NK-92 (cell line): ENCODE data around the gene WDR5.

Experiments
- DNase-seq: peaks from one replicate; lab custom pipeline; 2025; ENCODE audit not compliant: unreplicated experiment; lab: John Stamatoyannopoulos, UW

The WDR5 gene

DNA sequence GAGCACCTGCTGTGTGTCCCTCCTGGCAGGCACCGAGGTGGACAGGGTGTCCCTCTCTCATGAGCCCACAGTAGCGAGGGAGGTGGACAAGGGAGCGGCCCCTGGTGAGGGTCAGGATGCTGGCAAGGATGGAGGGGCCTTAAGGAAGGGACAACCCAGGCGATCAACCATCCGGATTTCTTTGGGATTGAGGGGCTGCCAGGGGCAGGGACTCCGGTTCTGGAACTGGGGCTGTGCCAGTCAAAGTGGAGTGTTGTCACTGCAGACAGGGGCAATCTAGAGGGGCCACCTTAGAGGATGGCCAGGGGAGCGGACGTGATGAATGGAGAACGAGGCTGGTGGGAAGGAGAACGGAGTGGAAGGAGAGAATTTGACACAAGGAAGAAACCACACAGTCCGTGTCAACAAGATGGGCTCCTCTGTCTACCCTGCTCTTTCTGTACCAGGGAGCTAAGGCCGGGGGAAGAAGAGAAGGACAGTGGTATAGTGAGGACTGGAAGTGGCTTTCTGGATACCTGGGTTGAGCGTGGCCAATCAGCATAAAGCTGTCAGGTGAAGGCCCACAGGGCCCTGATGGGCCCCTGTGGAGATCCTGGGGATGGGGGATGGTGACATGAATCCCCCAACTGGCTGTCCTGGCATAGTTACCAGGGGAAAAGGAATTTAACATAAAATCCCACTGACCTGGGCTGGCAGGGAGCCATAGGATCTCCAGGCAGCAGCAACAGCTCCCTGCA, 4.2 kb upstream of the WDR5 start:
- DNase-seq: no peak

DNA sequence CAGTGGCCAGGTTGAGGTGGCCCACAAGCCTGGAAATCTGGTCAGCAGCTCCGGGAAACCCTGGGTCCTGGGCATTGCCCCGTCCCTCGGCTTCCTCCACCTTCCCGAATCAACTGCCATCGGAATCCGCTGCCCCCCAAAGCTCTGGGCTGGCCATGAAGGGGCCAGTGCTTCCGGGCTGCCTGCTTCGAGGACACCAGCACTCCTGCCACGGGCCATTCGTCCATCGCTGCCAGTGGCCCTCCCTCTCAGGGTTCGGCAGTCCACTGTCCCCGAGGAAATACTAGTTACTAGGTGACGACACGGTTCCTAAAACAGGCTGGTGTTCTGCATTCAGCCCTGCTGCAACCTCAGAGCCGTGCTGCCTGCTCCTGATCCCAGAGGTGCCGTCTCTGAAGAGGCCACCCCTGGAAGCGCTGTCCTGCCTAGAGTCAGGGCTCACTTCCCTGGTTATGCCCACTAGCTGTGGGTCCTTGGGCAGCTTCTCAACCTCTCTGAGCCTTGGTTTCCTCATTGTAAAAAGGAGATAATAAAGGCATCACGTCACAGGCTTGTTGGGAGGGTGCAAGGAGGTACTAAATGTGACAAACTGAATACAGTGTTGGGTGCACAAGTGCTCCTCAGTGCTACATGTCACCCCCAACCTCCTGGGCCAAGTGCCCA, 3.5 kb upstream of the WDR5 start:
- DNase-seq: no peak

DNA sequence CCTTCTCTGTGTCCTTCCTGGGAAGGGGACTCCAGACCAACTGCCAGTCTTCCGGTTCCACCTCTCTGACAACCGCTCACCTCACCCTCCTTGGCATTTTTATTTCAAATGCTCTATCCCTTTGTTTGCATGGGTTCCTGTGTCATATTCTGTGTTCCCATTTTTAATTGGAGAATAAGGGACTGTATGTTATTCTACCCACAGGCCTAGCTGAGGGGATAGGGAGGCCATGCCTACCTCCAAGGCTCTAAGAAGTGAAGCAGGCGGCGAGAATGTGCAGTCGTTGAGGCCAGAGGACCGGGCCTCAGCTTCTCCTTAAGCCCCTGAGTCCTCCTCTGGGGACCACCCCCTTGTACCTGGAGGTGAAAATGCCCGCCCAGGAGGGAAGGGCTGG, 936 bp upstream of the WDR5 start:
- DNase-seq: no peak

DNA sequence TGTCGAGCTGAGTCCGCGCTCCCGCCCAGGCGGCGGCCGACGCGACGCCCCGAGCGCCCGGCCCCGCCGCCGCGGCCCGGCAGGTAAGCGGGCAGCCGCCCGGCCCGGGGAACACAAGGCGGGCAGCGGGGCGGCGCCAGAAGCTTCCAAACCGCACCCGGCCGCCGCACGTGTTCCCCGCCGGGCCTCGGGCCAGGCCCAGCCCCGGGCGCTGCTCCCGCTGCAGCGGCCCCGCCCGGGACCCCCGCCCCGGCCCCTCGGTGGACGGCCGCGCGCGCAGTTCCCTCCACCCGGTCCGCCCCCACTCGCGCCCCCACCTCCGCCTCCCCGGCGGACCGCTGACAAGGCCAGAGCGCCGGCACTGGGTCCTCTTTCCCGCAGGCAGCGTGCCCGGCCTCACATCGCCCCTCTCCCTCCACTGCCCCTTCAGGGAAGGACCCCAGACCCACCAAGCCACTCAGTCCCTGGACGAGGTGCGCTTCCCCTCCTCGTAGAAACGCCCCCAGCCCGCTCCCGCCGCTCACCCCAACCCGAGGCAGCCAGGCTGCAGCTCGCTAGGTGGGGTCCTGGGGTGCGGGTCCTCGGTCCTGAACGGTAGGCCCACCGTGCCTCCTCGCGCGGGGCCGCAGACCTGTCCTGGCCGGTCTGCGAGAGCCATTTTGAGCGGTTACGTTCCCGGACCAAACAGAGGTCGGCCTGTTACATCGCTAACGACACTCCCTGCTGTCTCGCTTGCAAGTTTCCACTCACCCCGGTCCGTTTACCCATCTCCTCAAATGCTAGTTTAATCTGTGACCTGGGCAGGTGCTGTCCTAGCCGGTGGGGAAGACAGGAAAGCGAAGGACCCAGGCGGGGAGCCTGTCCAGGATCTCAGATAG, 475 bp downstream of the WDR5 start:
- no peak for DNase-seq

DNA sequence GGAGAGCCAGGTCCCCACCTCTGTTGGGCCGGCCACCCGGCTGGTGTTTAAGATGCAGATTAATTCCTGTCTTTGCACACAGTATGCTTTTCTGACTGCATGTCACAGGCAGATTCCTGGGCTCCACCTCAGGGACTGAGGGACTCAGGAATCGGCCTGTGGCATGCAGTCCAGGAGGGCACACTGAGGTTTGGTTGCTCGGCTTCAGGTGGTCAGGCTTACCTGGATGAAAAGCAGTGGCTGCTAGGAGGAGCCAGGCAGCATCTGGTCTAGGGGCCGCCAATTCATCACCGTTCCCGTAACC, 1.1 kb downstream of the WDR5 start:
- DNase-seq: no peak

DNA sequence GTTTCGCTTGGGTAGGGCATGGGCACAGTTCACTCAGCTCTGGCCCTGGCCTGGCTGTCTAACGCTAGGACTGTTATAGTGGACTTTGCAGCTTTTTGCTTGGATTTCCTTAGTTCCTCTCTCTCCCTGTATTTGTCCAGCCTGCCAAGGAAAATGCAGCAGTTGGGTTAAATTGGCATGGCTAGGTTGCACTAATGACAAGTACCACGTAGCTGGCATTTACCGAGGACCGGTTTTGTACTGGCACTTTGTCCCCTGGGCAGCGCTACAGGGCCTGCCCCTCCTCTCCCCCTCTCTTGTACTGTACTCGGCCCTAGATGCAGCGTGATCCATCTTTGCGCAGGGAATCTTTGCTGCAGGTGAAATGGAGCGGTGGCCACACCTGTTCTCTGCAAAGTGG, 2.4 kb downstream of the WDR5 start:
- DNase-seq: no peak

DNA sequence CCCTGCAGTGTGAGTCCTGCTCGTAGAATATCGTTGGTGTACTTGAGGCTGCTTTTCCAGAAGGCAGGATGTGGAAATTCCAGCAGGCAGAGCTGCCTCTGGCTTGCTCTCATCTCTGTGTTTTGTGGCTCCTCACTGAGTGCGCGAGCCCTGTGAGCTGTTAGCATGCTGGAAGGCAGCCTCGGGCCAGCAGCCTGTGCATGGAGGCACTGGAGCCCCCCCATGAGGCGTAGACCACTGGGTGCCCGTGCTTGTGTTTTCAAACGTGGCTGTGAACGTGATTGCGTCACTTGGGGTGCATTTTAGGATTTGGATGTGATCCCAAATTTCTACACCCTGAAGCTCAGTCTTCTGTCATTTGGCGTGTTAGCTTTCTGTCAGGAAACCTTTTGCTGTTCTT, 3.2 kb downstream of the WDR5 start:
- DNase-seq: no peak

DNA sequence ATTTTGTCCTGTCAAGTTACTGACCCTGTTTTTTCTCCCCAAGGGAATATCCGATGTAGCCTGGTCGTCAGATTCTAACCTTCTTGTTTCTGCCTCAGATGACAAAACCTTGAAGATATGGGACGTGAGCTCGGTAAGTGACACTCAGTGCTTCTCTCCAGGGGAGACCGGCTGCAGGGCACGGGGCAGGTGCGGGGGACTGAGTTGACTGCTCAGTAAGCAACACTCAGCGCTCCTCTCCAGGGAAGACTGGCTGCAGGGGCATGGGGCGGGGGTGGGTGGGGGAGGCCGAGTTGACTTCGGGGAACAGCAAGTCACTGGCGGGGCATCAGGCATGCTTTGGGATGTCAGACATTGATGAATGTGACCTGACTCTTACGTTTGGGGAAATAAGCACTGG, 6.0 kb downstream of the WDR5 start:
- DNase-seq: no peak

DNA sequence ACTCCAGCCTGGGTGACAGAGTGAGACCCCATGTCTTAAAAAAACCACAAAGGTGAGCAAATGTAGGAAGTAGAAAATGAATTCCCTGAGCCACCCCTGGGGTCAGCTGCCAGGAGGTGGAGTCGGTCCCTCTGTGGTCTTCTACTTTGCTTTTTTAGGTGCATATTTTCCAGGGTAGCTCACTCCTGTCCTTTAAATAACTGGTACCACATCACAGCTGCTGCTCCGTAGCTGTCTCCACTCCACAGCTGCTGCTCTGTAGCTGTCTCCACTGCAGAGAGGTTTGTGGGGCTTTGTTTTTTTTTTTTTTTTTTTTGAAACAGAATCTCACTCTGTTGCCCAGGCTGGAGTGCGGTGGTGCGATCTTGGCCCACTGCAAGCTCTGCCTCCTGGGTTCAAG, 8.9 kb downstream of the WDR5 start:
- no peak for DNase-seq

DNA sequence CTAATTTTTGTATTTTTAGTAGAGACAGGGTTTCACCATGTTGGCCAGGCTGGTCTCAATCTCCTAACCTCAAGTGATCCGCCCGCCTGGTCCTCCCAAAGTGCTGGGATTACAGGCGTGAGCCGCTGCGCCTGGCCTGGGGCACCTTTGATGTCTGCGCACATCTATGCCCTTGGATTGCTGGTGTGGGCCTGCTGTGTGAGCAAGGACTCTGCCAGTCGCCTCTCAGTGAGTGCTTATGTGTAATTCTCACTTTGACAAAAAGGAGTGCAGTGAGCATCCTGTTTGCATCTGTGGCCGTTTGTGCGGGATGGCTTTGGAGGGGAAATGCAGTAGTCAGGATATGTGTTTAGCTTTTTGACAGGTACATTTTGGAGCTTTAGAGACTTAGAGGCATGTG, 9.4 kb downstream of the WDR5 start:
- DNase-seq: no peak

DNA sequence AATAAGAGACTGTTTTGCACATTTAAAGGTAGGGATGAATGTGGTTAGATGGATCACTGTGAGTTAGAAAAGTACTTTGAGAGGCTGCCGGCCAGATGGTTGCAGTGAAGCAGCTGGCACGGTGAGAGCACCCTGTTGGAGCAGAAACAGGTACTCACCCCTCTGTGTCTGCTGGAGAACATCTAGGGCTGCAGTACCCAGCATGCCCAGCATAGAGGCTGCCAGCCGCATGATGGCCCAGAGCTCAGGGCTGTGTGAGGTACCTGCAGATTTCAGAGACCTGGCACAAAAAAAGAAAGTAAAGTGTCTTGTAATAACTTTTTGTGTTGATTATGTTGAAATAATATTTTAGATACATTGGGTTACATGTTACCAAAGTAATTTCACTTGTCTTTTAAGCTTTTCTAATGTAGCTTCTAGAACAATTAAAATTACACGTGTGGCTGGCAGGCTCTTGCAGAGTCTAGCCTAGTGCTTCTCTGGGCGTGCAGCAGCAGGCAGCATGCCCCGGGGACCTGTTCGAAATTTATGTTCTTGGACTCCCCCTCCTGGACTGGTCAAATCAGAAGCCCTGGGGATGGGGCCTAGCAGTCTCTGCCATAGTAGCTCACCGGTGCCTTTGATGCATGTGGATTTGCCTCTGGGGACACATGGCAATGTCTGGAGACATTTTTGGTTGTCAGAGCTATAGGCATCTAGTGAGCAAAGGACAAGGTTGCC, 11.1 kb downstream of the WDR5 start:
- DNase-seq: no peak

DNA sequence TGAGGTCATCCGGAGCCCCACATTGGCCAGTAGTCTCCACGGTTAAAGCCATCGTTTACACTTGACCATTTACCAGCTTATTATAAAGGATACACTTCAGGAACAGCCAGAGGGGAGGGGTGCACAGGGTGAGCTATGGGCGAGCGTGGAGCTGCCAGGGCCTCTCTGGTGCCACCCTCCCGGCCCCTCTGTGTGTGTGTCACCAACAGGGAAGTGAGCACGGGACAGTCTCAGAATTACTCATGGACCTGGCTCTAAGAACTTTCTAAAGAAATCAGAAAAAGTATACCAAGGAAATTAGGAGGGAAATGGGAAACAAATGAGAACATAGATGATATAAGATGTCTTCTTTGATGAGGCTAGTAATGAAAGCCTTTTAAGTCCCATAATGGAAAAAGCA, 13.5 kb downstream of the WDR5 start:
- no peak for DNase-seq

DNA sequence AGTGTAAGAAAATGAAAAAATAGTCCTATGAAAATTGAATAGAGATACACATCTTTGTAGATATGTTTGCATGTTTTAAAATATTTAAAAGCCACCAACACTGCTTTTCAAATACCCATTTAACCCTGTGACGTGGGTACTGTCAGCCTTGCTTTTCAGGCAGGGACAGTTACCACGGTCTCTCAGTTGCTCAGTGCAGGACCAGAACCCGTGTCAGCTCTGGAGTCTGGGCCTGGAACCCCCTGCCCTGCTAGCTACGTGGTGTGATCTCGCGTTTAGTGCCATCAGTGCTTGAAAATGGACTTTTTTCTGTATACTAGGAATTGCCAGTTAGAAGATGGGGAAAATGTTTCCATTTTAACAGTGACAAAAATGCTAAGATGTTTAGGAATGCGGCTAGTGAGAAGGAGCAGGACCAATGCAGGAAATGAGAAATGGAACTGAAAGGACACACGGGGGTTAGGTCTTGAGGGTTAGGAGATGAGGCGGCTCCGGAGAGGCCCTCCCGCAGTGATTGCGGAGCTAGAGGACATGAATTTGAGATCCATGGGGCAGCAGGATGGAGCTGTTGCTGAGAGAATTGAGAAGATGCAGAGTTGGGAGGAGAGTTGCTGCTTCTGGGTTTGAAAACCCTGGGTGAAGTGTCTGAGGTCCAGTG, 14.8 kb downstream of the WDR5 start:
- no peak for DNase-seq

DNA sequence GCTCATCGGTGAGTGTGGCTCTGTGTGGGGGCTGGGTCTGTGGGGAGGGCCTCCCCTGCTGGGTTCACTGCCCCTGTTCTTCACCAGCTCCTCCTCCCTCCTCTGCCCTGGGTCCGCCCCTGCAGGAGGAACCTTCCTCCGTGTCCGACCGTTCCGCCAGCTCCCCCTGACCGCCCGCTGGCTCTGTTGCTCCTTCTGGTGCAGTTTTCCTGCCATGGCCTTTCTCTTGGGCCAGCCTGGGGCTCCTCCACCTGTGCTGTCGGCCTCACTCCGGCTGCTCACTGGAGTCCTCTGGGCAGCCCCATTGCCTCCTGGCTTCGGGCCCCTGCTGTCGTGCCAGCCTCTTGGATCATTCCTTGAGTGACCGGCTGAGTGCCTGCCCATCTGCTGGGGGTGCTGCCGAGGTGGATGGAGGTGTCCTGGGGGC, 16.2 kb downstream of the WDR5 start:
- DNase-seq: no peak

DNA sequence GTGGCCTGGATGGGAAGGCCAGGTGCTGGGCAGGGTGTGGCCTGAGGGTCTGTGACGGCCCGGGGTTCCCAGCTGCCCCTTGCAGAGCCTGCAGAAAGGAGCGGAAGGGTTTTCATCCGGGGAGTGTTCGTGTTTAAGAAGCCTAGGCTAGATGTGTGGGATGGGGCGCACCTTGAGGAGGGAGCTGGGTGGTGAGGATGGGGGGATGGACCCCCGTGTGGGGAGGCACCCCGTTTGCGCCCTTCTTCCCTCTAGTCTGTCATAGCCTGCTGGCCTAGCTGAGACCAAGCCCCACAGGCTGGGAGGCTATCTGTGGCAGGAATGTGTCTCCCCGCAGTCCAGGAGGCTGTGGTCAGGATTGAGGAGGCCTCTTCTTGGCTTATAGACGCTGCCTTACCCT, 16.6 kb downstream of the WDR5 start:
- DNase-seq: no peak

DNA sequence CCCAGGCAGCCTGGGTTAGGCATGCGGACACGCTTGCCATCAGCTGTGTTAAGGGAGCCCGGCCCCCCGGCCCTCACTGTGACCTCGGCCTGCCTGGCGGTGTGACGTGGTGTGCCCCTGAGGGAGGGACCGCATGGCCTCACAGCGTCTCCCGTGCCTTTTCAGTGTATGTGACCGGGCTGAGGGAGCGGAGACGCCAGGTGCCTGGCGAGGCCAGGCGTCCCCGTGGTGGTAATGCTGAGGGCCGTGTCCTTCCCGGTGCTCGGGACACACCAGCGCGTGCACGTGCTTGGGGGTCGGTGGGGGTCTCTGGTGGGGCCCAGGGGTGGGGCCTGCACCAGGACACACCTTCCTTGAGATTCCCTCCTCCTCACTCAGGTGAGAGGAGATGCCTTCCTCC, 17.6 kb downstream of the WDR5 start:
- DNase-seq: no peak

DNA sequence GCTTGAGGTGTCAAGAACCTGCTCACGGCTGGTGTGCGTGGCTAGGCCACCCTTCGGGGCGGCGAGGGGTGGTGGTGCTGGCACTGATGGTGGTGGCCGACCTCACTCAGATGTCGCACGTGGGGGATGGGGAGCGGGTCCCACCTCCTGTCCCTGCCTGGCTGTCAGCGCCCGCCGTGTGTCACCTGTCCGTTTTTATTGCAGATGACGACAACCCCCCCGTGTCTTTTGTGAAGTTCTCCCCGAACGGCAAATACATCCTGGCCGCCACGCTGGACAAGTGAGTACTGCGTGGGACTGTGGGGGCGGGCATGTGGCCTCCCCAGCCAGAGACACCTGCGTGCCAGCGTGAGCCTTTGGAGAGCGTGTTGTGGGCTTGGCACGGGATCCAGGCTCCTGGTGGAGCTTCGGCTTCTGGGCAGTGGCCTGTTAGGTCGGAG, 18.4 kb downstream of the WDR5 start:
- DNase-seq: no peak

DNA sequence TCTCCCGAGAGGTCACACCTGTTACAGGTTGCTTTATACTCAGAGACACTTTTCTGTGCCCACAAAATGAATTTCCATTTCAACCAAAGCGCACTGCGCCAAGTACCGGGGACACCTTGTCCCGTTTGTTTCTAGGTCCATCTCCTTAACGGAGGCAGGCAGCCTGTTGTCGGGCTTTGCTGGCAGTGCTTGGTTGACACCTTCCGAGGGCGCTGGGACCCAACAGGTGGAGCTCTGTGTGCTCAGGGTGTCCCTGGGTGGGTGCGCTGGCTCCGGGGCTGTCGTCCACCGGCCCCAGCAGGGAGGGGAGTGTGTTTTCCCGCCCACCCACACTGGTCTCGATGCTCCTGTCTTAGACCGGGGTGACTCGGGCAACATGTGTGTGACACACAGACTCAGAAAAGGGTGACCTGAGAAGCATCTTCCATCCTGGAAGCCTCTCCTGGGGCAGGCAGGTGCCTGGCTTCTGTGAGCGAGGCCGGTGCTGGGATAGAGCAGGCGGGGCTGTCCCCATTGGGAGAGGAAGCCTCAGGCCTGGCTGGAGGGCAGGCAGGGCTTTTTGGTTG, 20.0 kb downstream of the WDR5 start:
- DNase-seq: no peak

DNA sequence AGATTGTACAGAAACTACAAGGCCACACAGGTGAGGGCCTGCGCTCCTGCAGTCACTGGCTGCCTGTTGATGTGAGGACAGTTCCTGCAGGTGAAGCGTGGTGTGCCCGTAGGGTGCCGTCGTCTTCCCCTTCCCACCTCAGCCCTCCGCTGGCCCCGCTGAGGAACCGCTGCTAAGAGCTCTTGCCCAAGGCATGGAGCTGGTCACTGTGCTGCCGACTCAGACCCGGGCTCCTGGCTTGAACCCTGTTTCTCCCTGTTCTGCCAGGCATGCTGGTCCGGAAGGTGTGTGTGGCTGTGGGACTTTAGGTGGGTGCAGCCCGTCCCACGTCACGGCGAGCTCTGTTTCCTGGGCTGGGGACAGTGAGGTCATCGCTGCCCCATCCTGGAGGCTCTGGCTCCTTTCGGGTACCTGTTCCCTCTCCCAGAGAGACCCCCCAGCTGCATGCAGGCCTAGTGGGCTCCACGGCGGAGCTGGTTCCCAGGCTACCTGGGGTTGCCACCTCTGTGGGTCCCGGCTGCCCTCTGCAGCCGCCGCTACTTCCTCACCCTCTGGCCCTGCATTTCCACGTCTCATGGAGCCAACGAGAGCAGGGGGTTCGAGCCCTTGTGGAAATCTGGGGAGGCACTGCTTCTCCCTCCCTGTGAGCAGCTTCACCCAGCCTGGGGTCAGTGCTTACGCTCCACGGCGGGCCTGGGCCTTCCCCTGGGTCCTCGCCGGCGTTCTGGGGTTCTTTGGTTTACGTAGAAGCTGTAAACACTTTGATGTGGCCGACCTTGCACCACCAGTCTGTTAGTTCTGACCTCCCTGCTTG, 20.9 kb downstream of the WDR5 start:
- DNase-seq: no peak

DNA sequence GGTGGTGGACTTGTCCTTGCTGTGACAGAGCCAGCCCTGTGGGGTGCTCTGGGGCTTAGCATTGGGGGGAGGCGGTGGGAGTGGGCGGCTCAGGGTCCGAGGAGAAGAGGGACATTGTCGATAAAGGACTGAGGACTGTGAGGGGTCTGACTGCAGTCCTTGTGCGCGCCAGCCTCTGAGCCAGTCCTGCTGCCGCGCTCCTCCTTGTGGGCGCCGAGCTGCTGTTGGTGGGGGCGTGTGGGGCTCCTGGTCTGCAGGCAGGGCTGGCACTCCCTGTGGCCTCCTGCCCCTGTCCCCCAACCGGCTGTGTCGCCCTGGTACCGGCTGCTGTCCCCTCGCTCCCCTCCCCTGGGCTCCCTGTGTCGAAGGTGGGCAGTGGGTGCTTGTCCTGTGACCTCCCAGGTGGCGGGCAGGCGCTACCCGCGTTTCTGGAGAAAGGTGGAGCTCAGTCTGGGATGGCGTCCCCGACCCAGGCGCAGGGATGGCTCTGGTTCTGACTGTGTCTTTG, 21.6 kb downstream of the WDR5 start:
- DNase-seq: no peak
